HEK293 (cell line): ENCODE results near the gene LRRC46.

ENCODE experiments used
- CTCF ChIA-PET: fragments of 350-600 bp; formaldehyde crosslinking; extraction: SDS; loops from one replicate; lab custom pipeline; 2021; ENCODE audit warnings: antibody characterized with exemption; lab: Yijun Ruan, JAX
- POLR2A ChIA-PET: fragments of 300-600 bp; formaldehyde crosslinking; extraction: SDS; loops from one replicate; lab custom pipeline; 2020; ENCODE audit warnings: antibody characterized with exemption, inconsistent platforms; lab: Yijun Ruan, JAX
- H3K27ac ChIP-seq: fragments of 200-500 bp; sonication (Bioruptor generic); 2 replicates; pipeline ENCODE4 v1.5.1; 2014; ENCODE audit warnings: low read depth, low read length, control low read depth, inconsistent platforms; ENCODE audit errors: extremely low read depth
- H3K36me3 ChIP-seq, 2 experiments: fragments of 200-500 bp in 1 of 2; sonication (Bioruptor generic) in 1 of 2; 1 replicate in 1 of 2; 2 replicates in 1 of 2; pipeline ENCODE4 v1.5.1; 2014 to 2017; ENCODE audit warnings: inconsistent platforms in 2 of 2, low read length in 2 of 2; ENCODE audit not compliant: control insufficient read depth in 2 of 2, insufficient read depth in 1 of 2
- H3K4me1 ChIP-seq: fragments of 200-500 bp; sonication (Bioruptor generic); 2 replicates; pipeline ENCODE4 v1.5.1; 2014; ENCODE audit warnings: mild to moderate bottlenecking, low read length, inconsistent platforms; ENCODE audit not compliant: control insufficient read depth, insufficient read depth
- H3K4me3 ChIP-seq: 2 replicates; pipeline ENCODE4 v1.5.1; 2011; ENCODE audit warnings: low read depth, mild to moderate bottlenecking, control low read depth, low read length, moderate library complexity
- H3K9me3 ChIP-seq: fragments of 200-500 bp; sonication (Bioruptor generic); 2 replicates; pipeline ENCODE4 v1.5.1; 2014; ENCODE audit warnings: low read depth, low read length, inconsistent platforms; ENCODE audit not compliant: control insufficient read depth, insufficient read depth
- GLIS2 ChIP-seq: fragments of 450-650 bp; formaldehyde crosslinking; IDR thresholded peaks from 2 replicates; pipeline ENCODE4 v1.5.1; 2016; ENCODE audit warnings: missing biosample characterization, missing genetic modification characterization
- HOXC10 ChIP-seq: sonication (generic); formaldehyde crosslinking; IDR thresholded peaks from 2 replicates; pipeline ENCODE4 v1.8.1; 2023; ENCODE audit warnings: mild to moderate bottlenecking, missing genetic modification reagents
- KLF1 ChIP-seq: fragments of 450-650 bp; formaldehyde crosslinking; IDR thresholded peaks from 2 replicates; pipeline ENCODE4 v1.5.1; 2016; ENCODE audit warnings: missing biosample characterization, missing genetic modification characterization
- RBAK ChIP-seq: fragments of 450-650 bp; formaldehyde crosslinking; IDR thresholded peaks from 2 replicates; pipeline ENCODE4 v1.5.1; 2016; ENCODE audit warnings: missing biosample characterization, missing genetic modification characterization
- ZBTB1 ChIP-seq: fragments of 450-650 bp; formaldehyde crosslinking; IDR thresholded peaks from 2 replicates; pipeline ENCODE4 v1.5.1; 2016; ENCODE audit warnings: missing biosample characterization, missing genetic modification characterization
- ZNF133 ChIP-seq: fragments of 450-650 bp; formaldehyde crosslinking; IDR thresholded peaks from 2 replicates; pipeline ENCODE4 v1.5.1; 2016; ENCODE audit warnings: missing biosample characterization, missing genetic modification characterization
- ZNF211 ChIP-seq: fragments of 450-650 bp; formaldehyde crosslinking; IDR thresholded peaks from 2 replicates; pipeline ENCODE4 v1.5.1; 2016; ENCODE audit warnings: low read depth, missing biosample characterization, missing genetic modification characterization
- ZNF292 ChIP-seq: fragments of 450-650 bp; formaldehyde crosslinking; IDR thresholded peaks from 2 replicates; pipeline ENCODE4 v1.5.1; 2016; ENCODE audit warnings: low read depth, missing biosample characterization, missing genetic modification characterization, borderline replicate concordance
- ZNF311 ChIP-seq: fragments of 450-650 bp; formaldehyde crosslinking; IDR thresholded peaks from 2 replicates; pipeline ENCODE4 v1.5.1; 2017; ENCODE audit warnings: missing biosample characterization, missing genetic modification characterization, borderline replicate concordance
- ZNF561 ChIP-seq: fragments of 450-650 bp; IDR thresholded peaks from 2 replicates; pipeline ENCODE4 v1.5.1; 2018; ENCODE audit warnings: missing biosample characterization, missing genetic modification characterization, borderline replicate concordance
- ZNF596 ChIP-seq: fragments of 450-650 bp; IDR thresholded peaks from 2 replicates; pipeline ENCODE4 v1.5.0; 2018; ENCODE audit warnings: missing biosample characterization, mild to moderate bottlenecking, missing genetic modification characterization, moderate library complexity
- ZNF658 ChIP-seq: fragments of 450-650 bp; formaldehyde crosslinking; IDR thresholded peaks from 2 replicates; pipeline ENCODE4; 2016; ENCODE audit warnings: missing biosample characterization, missing genetic modification characterization
- ZNF664 ChIP-seq: fragments of 450-650 bp; formaldehyde crosslinking; IDR thresholded peaks from 2 replicates; pipeline ENCODE4 v1.5.1; 2016; ENCODE audit warnings: missing biosample characterization, missing genetic modification characterization
- ZNF785 ChIP-seq: fragments of 450-650 bp; formaldehyde crosslinking; IDR thresholded peaks from 2 replicates; pipeline ENCODE4 v1.5.1; 2016; ENCODE audit warnings: missing biosample characterization, missing genetic modification characterization
- ZNF830 ChIP-seq: fragments of 450-650 bp; IDR thresholded peaks from 2 replicates; pipeline ENCODE4 v1.5.0; 2018; ENCODE audit warnings: missing biosample characterization, missing genetic modification characterization, low read depth, mild to moderate bottlenecking, moderate library complexity
- ZNF837 ChIP-seq: fragments of 450-650 bp; formaldehyde crosslinking; IDR thresholded peaks from 2 replicates; pipeline ENCODE4 v1.5.1; 2016; ENCODE audit warnings: missing biosample characterization, missing genetic modification characterization
- ZSCAN23 ChIP-seq: fragments of 450-650 bp; formaldehyde crosslinking; IDR thresholded peaks from 2 replicates; pipeline ENCODE4 v1.5.1; 2016; ENCODE audit warnings: missing biosample characterization, missing genetic modification characterization
- TF ChIP-seq, protein P1 (sequence below): fragments of 450-650 bp; formaldehyde crosslinking; IDR thresholded peaks from 2 replicates; pipeline ENCODE4 v1.5.1; 2016; ENCODE audit warnings: missing biosample characterization, missing genetic modification characterization
- TF ChIP-seq, protein P2 (sequence below): fragments of 450-650 bp; formaldehyde crosslinking; IDR thresholded peaks from 2 replicates; pipeline ENCODE4 v1.5.1; 2016; ENCODE audit warnings: missing biosample characterization, missing genetic modification characterization
- TF ChIP-seq, protein P3 (sequence below): fragments of 450-650 bp; formaldehyde crosslinking; IDR thresholded peaks from 2 replicates; pipeline ENCODE4 v1.5.1; 2017; ENCODE audit warnings: missing biosample characterization, missing genetic modification characterization
- TF ChIP-seq, protein P4 (sequence below): fragments of 450-650 bp; formaldehyde crosslinking; IDR thresholded peaks from 2 replicates; pipeline ENCODE4 v1.5.1; 2017; ENCODE audit warnings: missing biosample characterization, mild to moderate bottlenecking, missing genetic modification characterization, moderate library complexity
- TF ChIP-seq, protein P5 (sequence below): fragments of 450-650 bp; formaldehyde crosslinking; IDR thresholded peaks from 2 replicates; pipeline ENCODE4 v1.5.1; 2016; ENCODE audit warnings: missing biosample characterization, missing genetic modification characterization
- TF ChIP-seq, protein P6 (sequence below): IDR thresholded peaks from 2 replicates; pipeline ENCODE4 v1.6.1; 2011; ENCODE audit warnings: mild to moderate bottlenecking, low read depth, low read length, borderline replicate concordance

LRRC46 gene

DNA sequence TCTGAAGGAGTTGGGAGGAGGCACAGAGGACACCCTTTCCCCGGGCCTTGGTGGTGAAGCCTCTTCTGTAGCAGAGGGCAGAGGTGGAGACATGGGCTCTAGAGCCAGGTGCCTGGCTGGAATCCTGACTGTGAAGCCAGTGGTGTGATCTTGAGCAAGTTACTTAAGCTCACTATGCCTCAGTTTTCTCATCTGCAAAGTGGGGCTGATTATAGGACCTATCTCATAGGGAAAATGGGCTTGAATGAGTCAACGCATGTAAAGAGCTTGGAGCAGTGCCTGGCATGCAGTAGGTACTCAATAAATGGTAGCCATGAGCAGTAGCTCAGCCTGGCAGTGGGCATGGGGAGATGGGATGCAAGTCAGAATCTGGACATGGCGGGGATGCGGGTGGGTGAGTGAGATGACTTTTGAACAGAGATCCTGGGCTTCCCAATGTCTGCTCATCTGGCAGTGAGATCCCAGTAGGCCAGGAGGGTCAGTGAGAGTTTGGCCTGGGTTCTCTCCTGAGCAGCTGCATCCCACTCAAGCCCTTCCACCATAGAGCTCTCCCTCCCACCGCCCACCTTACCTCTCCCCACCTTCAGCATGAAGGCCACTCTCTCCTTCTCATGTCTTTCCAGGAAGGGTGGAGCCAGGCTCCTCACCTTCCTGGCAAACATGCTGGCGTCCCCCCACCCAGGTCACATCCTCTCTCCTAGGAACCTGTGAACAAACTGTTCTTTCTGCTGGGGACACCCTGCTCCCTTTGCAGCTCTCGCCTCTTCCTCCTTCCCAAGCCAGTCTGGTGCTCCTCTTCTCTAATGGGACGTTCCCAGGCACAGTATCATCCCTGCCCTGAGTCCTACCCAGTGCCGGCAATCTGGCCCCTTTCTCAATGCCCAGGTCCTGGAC lies 51.5 kb downstream of the LRRC46 start (continued):
- TF ChIP-seq HOXC10 (CRISPR knock-in tag) (no peak), ZBTB1 (no peak), ZNF311 (tag by site-specific recombination) (no peak), KLF1 (tag by site-specific recombination) (no peak), ZNF133 (tag by site-specific recombination) (no peak), ZNF211 (tag by site-specific recombination) (no peak), GLIS2 (tag by site-specific recombination) (no peak)
- TF ChIP-seq, protein P1, sequence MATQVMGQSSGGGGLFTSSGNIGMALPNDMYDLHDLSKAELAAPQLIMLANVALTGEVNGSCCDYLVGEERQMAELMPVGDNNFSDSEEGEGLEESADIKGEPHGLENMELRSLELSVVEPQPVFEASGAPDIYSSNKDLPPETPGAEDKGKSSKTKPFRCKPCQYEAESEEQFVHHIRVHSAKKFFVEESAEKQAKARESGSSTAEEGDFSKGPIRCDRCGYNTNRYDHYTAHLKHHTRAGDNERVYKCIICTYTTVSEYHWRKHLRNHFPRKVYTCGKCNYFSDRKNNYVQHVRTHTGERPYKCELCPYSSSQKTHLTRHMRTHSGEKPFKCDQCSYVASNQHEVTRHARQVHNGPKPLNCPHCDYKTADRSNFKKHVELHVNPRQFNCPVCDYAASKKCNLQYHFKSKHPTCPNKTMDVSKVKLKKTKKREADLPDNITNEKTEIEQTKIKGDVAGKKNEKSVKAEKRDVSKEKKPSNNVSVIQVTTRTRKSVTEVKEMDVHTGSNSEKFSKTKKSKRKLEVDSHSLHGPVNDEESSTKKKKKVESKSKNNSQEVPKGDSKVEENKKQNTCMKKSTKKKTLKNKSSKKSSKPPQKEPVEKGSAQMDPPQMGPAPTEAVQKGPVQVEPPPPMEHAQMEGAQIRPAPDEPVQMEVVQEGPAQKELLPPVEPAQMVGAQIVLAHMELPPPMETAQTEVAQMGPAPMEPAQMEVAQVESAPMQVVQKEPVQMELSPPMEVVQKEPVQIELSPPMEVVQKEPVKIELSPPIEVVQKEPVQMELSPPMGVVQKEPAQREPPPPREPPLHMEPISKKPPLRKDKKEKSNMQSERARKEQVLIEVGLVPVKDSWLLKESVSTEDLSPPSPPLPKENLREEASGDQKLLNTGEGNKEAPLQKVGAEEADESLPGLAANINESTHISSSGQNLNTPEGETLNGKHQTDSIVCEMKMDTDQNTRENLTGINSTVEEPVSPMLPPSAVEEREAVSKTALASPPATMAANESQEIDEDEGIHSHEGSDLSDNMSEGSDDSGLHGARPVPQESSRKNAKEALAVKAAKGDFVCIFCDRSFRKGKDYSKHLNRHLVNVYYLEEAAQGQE (tag by site-specific recombination): no peak

DNA sequence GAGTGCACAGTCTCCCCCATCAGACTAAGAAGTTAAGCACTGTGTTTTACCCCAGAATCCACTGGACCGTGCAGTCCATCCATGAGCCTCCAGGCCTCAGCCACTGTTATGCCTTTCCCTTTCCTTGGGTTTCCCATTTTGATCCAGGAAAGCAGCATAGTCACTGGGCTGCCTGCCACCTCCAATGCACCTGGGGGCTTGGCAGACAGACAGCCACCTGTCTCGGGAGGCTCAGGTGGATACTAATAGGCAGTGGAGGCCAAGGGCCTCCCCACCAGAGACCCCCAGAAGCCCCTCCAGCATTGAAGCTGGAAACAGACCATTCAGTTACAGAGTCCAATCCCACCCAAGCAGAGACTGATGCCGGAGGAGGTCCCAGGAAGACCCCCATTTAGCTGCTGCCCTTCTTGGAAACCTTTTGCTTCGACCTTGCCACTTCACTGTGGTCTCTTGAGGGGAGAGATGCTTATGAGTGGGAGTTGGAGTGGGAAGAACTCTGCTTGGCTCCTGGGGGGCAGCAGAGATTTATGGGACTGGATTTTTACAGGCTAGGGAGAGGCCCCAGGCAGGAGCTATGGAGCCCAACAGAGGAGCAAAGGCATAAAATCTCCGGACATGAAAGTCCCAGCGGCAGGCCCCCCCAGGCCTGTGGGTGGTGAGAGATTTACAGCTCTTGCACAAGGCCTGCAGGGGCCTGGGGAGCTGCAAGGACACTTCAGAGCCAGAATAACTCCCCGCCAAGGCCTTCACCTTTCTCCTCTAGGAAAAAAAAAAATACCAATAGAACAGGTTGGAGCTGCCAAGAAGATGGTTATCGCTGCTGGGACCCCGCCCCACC lies 52.3 kb downstream of the LRRC46 start:
- Histone ChIP-seq H3K4me3 (no peak overlapping the region), H3K4me1 (peaks cover 8% of the 10 kb centered on the region), H3K27ac (no peak overlapping the region), H3K36me3 (no peaks in the 10 kb centered on the region), H3K9me3 (no peaks in the 10 kb centered on the region)
- ChIA-PET POLR2A (interaction anchor here (0.9 to 2.3 kb wide), 5 partner anchors 12 to 53 kb away, joined by 4 to 7 read pairs (median 5); partner anchors contain the start of genes LRRC46, MRPL10, SCRN2 and SP2), CTCF (interaction anchor here (0.9 to 18.5 kb wide), 5 partner anchors 26 to 134 kb away, joined by 3 to 837 read pairs (median 3); partner anchors contain the start of genes SCRN2 and SP6)
- TF ChIP-seq RBAK (no peak), ZNF561 (tag by site-specific recombination) (no peak), ZNF837 (no peak), ZNF785 (tag by site-specific recombination) (no peak), ZNF658 (tag by site-specific recombination) (no peak), ZSCAN23 (tag by site-specific recombination) (no peak), ZNF664 (tag by site-specific recombination) (no peak), ZNF596 (tag by site-specific recombination) (no peak), ZNF830 (tag by site-specific recombination) (no peak), ZNF292 (tag by site-specific recombination) (no peak)
- TF ChIP-seq, protein P2, sequence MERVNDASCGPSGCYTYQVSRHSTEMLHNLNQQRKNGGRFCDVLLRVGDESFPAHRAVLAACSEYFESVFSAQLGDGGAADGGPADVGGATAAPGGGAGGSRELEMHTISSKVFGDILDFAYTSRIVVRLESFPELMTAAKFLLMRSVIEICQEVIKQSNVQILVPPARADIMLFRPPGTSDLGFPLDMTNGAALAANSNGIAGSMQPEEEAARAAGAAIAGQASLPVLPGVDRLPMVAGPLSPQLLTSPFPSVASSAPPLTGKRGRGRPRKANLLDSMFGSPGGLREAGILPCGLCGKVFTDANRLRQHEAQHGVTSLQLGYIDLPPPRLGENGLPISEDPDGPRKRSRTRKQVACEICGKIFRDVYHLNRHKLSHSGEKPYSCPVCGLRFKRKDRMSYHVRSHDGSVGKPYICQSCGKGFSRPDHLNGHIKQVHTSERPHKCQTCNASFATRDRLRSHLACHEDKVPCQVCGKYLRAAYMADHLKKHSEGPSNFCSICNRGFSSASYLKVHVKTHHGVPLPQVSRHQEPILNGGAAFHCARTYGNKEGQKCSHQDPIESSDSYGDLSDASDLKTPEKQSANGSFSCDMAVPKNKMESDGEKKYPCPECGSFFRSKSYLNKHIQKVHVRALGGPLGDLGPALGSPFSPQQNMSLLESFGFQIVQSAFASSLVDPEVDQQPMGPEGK: 0 out of 2 replicates have a peak, but pooled peaks have one; percentile 25
- TF ChIP-seq, protein P3, sequence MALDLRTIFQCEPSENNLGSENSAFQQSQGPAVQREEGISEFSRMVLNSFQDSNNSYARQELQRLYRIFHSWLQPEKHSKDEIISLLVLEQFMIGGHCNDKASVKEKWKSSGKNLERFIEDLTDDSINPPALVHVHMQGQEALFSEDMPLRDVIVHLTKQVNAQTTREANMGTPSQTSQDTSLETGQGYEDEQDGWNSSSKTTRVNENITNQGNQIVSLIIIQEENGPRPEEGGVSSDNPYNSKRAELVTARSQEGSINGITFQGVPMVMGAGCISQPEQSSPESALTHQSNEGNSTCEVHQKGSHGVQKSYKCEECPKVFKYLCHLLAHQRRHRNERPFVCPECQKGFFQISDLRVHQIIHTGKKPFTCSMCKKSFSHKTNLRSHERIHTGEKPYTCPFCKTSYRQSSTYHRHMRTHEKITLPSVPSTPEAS (tag by site-specific recombination): no peak
- TF ChIP-seq, protein P4, sequence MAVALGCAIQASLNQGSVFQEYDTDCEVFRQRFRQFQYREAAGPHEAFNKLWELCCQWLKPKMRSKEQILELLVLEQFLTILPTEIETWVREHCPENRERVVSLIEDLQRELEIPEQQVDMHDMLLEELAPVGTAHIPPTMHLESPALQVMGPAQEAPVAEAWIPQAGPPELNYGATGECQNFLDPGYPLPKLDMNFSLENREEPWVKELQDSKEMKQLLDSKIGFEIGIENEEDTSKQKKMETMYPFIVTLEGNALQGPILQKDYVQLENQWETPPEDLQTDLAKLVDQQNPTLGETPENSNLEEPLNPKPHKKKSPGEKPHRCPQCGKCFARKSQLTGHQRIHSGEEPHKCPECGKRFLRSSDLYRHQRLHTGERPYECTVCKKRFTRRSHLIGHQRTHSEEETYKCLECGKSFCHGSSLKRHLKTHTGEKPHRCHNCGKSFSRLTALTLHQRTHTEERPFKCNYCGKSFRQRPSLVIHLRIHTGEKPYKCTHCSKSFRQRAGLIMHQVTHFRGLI (tag by site-specific recombination): peak; percentile 89
- TF ChIP-seq, protein P5, sequence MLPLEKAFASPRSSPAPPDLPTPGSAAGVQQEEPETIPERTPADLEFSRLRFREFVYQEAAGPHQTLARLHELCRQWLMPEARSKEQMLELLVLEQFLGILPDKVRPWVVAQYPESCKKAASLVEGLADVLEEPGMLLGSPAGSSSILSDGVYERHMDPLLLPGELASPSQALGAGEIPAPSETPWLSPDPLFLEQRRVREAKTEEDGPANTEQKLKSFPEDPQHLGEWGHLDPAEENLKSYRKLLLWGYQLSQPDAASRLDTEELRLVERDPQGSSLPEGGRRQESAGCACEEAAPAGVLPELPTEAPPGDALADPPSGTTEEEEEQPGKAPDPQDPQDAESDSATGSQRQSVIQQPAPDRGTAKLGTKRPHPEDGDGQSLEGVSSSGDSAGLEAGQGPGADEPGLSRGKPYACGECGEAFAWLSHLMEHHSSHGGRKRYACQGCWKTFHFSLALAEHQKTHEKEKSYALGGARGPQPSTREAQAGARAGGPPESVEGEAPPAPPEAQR: no peak
- TF ChIP-seq, protein P6, sequence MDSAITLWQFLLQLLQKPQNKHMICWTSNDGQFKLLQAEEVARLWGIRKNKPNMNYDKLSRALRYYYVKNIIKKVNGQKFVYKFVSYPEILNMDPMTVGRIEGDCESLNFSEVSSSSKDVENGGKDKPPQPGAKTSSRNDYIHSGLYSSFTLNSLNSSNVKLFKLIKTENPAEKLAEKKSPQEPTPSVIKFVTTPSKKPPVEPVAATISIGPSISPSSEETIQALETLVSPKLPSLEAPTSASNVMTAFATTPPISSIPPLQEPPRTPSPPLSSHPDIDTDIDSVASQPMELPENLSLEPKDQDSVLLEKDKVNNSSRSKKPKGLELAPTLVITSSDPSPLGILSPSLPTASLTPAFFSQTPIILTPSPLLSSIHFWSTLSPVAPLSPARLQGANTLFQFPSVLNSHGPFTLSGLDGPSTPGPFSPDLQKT: no peak
